Left ventricle myocardium inferior (tissue), 1 donor: ENCODE measurements around the gene GNB1L. TPM values are rescaled to one million over a fixed set of nuclear protein-coding genes. Genes with fewer than 3 reads are reported as not detected.

Source experiments
- DNase-seq: peaks from one replicate; pipeline ENCODE4 v3.0.0-alpha.2; 2020
- H3K27ac ChIP-seq: fragments of 200-600 bp; replicated peaks from 2 replicates; pipeline ENCODE4 v1.8.0; 2021
- H3K27me3 ChIP-seq: fragments of 200-600 bp; 2 replicates; pipeline ENCODE4 v1.8.0; 2021; ENCODE audit warnings: low read depth
- H3K36me3 ChIP-seq: fragments of 200-600 bp; 2 replicates; pipeline ENCODE4 v1.8.0; 2021
- H3K4me1 ChIP-seq: fragments of 200-600 bp; 2 replicates; pipeline ENCODE4 v1.8.0; 2021
- H3K4me3 ChIP-seq: fragments of 200-600 bp; 2 replicates; pipeline ENCODE4 v1.8.0; 2021; ENCODE audit warnings: mild to moderate bottlenecking, moderate library complexity
- H3K9me3 ChIP-seq: fragments of 200-600 bp; replicated peaks from 2 replicates; pipeline ENCODE4 v1.8.0; 2021
- CTCF ChIP-seq: fragments of 200-600 bp; IDR thresholded peaks from 2 replicates; pipeline ENCODE4 v1.8.0; 2021; ENCODE audit warnings: antibody characterized with exemption, mild to moderate bottlenecking, borderline replicate concordance
- intact Hi-C: fragments of 100-400 bp; cut with micrococcal nuclease; formaldehyde crosslinking; loops from one replicate; pipeline ENCODE4 v1.11.0; 2022
- total RNA-seq: library from RNA; stranded (reverse); fragmentation: NEBNext Ultra II Directional; extraction: Animal tissue kit (Norgen Biotek cat#: 25700); gene quantifications from one replicate; pipeline ENCODE4 v1.2.1, GENCODE V29; 2021
- donor health status: DM: no; HTN: yes; CAD: no; lungs with severe emphysema.

GNB1L gene
- total RNA-seq, 1 donor from 2014 or later, result 2.9 TPM

GRCh38 chr22:19808873-19809478, 45.7 kb downstream of the GNB1L start:
- TF ChIP-seq CTCF, result no peak
- peak; percentile 44 for DNase-seq
- intact Hi-C loops, result no loop called here

GRCh38 chr22:19807914-19808872, 46.5 kb downstream of the GNB1L start:
- intact Hi-C loops, result no loop called here
- no peaks in the 10 kb centered on the region for H3K27me3 ChIP-seq
- no peak for DNase-seq
- peaks cover 6% of the 10 kb centered on the region for H3K4me1 ChIP-seq
- H3K9me3 ChIP-seq, result no peaks in the 10 kb centered on the region
- H3K4me3 ChIP-seq, result no peak overlapping the region
- H3K36me3 ChIP-seq, result no peaks in the 10 kb centered on the region
- no peak overlapping the region for H3K27ac ChIP-seq
- TF ChIP-seq CTCF, result no peak

More at GRCh38 chr22:19808873-19809478, 45.7 kb downstream of the GNB1L start:
- H3K27ac ChIP-seq, result no peak overlapping the region
- H3K4me3 ChIP-seq, result no peak overlapping the region
- peaks cover 6% of the 10 kb centered on the region for H3K4me1 ChIP-seq
- H3K36me3 ChIP-seq, result no peaks in the 10 kb centered on the region
- H3K9me3 ChIP-seq, result no peaks in the 10 kb centered on the region
- H3K27me3 ChIP-seq, result no peaks in the 10 kb centered on the region

GRCh38 chr22:19807161-19807913, 47.3 kb downstream of the GNB1L start:
- Histone ChIP-seq H3K27me3 (no peaks in the 10 kb centered on the region), H3K27ac (no peak overlapping the region), H3K9me3 (no peaks in the 10 kb centered on the region), H3K4me1 (peaks cover 6% of the 10 kb centered on the region), H3K36me3 (no peaks in the 10 kb centered on the region), H3K4me3 (no peak overlapping the region)
- DNase-seq, result peak; percentile 9
- intact Hi-C loops, result no loop called here
- no peak for TF ChIP-seq CTCF

- Histone ChIP-seq H3K36me3 (no peaks in the 10 kb centered on the region), H3K27ac (no peak overlapping the region), H3K4me3 (no peak overlapping the region), H3K27me3 (no peaks in the 10 kb centered on the region), H3K4me1 (peaks cover 6% of the 10 kb centered on the region), H3K9me3 (no peaks in the 10 kb centered on the region)
- intact Hi-C loops, result no loop called here
- DNase-seq, result peak; percentile 12
- no peak for TF ChIP-seq CTCF
These were observed 48.2 kb downstream of the GNB1L start for GRCh38 chr22:19806213-19807160.
